Esophagus muscularis mucosa (tissue), 4 donors: Measurements from ENCODE around the gene COL25A1.

Experiments
- CTCF ChIP-seq, 3 experiments: fragments of 200-600 bp in 2 of 3; fragments of 450-650 bp in 1 of 3; sonication (generic) in 2 of 3; IDR thresholded peaks; one replicate each; pipeline ENCODE4 v1.5.1; 2017 to 2019; ENCODE audit warnings: antibody characterized with exemption in 3 of 3, mild to moderate bottlenecking in 2 of 3, moderate library complexity in 1 of 3
- EP300 ChIP-seq: sonication (generic); formaldehyde crosslinking; IDR thresholded peaks from one replicate; pipeline ENCODE4 v1.6.1; 2017; ENCODE audit warnings: antibody characterized with exemption
- POLR2A ChIP-seq: fragments of 450-650 bp; IDR thresholded peaks from one replicate; pipeline ENCODE4 v1.6.1; 2017; ENCODE audit warnings: antibody characterized with exemption, moderate library complexity, mild to moderate bottlenecking, low read depth
- POLR2AphosphoS5 ChIP-seq, 2 donors: sonication (generic); formaldehyde crosslinking; IDR thresholded peaks; one replicate each; pipeline ENCODE4 v1.6.1; 2017; ENCODE audit warnings: antibody characterized with exemption in 2 of 2

- no peak for TF ChIP-seq POLR2A
- TF ChIP-seq CTCF (IDR thresholded peaks at IDR 0.05) = no peak
- no peak for TF ChIP-seq EP300
- TF ChIP-seq POLR2AphosphoS5 (IDR thresholded peaks at IDR 0.05) = no peak
These were observed 451.1 kb downstream of the COL25A1 start for GRCh38 chr4:108851366-108851765.
